GM19397 (cell line): Measurements from ENCODE around the gene DPH3.

Experiments
- ATAC-seq: cut with Tn5 transposase; IDR thresholded peaks from one replicate; pipeline ENCODE4 v1.9.1; 2021; ENCODE audit warnings: mild to moderate bottlenecking, moderate library complexity; ENCODE audit not compliant: unreplicated experiment

The DPH3 gene

GRCh38 chr3:16257309-16257708, 7.4 kb downstream of the DPH3 start:
- ATAC-seq, result no peak

- ATAC-seq, result no peak
These were observed 9.0 kb downstream of the DPH3 start for GRCh38 chr3:16255726-16256125.

DNA sequence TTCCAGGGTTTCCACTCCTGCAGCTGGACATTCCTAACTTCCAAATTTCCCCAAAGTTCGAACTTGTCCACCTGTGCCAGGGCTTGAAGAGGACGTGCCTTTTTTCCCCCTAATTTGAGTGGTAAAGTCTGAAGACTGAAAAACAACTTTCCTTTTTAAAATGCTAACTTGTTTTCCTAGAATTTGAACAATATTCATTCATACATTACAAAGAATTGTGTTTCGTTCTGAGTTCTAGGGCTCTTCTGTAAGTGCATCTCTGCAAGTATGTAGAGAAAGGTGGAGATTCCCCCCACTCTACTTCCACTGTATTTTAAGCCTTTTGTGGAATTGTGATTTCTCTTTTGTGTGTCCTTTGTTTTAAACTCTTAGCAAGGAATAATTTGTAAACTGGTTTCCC, 9.4 kb downstream of the DPH3 start:
- ATAC-seq, result no peak

DNA sequence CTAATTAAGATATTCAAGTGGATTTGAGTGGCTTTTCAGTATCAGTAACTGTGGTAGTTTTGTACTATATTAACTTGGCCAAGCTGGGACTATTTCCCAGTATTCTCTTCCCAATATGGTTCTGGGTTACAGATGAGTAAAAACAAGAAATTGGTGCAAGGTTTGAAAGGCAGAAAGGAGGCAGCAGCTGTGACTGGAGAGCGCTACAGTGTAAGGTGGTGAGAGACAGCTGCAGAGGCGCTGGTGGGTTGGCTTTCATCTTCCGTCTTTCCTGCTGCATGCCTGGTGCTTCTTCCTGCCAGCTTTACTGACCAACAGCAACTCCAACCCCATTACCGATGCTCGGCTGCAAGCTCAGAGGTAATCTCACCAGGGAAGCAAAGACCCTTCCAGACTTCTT, 9.8 kb downstream of the DPH3 start:
- no peak for ATAC-seq

GRCh38 chr3:16253601-16254000, 11.1 kb downstream of the DPH3 start:
- no peak for ATAC-seq

DNA sequence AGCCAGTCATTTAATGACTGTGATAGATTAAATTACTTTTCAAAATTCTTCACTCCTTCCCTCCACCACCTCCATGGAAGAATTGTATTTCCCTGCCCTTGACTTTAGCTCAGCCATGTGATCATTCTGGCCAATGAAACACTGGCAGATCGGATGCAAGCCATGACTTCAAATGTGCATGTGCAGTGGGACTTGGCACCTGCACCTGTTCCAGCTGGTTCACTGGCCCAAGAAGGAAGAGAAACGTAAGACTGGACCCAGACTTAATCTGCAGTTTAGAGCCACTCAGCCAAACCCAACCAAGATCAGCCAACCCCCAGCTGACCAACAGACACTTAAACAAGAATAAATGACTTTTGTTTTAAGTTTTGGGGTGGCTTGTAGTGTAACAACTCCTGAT, 11.8 kb downstream of the DPH3 start:
- no peak for ATAC-seq

DNA sequence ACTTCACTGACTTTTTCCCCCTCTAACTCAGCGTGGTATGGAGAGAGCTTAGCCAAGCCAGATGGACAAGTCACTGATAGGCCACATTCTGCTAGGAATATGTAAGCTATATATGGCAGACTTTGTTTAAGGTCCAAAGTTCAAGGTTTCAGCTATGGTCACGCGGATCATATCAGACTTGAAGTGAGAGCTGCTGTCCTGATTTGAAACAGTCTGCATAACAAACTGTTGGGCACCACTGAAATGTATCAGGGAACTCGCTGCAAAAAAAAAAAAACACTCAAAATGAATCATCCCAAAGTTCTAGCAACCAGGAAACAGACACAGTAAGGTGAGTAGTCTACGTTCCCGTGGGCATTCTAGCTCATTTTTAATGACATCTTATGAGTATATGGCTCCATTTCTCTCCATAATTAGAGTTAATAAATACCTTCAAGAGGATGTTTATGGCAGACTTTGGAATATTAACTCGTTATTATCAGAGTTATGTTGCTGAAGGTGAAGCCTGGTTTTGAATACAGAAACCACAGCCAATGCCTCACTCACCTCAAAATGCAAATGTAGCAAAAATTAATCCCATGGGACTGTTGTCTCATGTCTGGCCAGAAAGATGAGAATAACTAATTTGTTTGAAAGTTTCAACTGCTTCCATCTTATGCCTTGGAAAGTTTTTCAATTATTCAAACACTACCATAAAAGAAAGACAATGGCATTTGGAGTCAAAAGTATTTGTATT, 12.3 kb downstream of the DPH3 start:
- no peak for ATAC-seq

- ATAC-seq, result no peak
These were observed 13.2 kb downstream of the DPH3 start for GRCh38 chr3:16251316-16252085.

DNA sequence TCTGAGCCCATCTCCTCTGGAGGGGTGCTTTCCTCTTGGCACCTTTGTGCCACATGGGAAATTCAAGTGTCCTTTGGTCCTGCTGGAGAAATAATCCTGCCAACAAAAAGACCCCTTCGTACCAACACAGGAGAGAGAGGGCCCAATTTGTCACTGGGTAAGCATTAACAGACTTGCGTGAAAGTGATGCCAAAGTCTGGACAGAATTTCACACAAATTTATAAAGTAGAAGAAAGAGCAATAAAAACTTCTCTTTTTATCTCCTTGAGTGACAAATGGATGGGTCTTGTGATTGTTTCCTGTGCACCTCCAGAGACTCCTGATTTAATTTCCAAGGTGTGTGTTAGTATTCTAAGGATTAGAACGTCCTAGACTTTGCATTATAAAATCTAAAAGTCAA, 14.9 kb downstream of the DPH3 start:
- no peak for ATAC-seq

DNA sequence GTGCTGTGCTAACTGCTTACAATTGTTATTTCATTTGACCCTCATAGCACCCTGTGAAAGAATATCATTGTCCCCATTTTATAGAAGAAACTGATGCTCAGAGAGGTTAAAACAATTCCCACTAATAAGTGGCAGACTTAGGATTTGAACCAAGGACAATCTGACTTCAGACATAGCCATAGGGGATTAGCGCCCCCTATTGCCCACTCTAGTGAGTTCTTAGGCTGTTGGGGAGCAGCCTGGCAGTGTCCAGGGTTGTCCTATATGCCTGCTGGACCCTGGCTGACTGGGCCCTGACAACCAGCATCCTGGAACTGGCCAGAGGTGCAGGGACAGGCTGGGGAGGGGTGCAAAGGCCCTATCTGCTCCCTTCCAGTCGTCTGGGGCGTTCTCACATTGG, 15.4 kb downstream of the DPH3 start:
- no peak for ATAC-seq

DNA sequence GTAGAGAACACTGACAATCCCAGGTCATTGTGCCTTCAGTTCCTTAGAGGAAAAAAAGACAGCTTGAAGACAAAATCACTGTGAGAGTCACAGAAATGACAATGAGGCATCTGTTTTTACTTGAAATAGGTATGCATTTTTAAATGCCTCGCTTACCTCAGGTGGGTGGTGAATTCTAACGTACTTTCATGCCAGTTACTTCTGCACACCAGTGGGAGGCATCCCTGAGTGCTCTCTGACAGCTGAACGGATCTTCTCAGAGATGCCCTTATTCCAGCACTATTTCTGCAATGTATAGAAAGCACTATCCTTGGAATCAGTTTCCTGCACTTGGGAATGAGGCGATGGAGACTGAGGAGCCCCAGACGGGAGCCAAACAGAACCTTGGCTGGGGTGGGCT, 16.2 kb downstream of the DPH3 start:
- no peak for ATAC-seq

GRCh38 chr3:16247282-16248061, 17.3 kb downstream of the DPH3 start:
- peak; percentile 60 for ATAC-seq

DNA sequence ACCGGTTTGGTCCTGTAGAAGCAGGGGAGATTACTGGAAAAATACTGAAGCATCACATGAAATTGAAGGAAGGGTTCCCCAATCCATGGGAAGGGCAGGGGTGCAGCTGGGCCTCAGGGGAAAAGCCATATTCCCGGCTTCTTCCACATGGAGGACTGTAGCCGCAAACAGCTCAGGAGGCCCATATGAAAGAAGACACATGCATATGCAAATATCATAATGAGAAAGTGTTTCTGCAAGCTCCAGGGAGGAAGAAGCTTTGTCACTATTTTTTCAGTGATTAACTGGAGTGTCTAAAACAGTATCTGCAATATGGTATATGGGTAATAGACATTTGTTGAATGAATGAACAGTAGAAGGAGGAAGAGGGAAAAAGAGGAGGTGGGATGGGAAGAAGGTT, 19.1 kb downstream of the DPH3 start:
- ATAC-seq, result no peak

GRCh38 chr3:16243706-16244490, 20.8 kb downstream of the DPH3 start:
- ATAC-seq, result no peak

GRCh38 chr3:16242177-16242576, 22.6 kb downstream of the DPH3 start:
- ATAC-seq, result no peak

DNA sequence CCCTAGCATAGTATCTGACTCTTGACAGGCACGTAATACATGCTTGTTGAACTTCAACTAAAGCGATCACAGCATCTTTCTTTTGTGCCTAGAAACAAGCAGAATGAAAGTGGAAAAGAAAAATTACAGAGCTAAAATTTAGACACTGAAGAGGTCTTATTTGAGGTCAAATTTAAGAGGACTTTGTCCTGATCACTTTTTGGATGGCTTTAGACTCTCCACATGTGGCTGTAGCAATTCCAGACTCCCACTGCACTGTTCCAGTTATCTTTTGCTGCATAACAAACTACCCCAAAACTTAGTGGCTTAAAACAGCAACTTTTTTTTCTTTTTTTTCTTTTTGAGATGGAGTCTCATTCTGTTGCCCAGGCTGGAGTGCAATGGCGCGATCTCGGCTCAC, 23.5 kb downstream of the DPH3 start:
- no peak for ATAC-seq

- no peak for ATAC-seq
These were observed 24.3 kb downstream of the DPH3 start for GRCh38 chr3:16240229-16241023.

GRCh38 chr3:16239780-16240179, 25.0 kb downstream of the DPH3 start:
- ATAC-seq, result no peak

- ATAC-seq, result no peak
These were observed 25.5 kb downstream of the DPH3 start for GRCh38 chr3:16239086-16239770.
